Endothelial cell of umbilical vein (primary cell): ENCODE data around the gene MGST3.

Experiments used
- EZH2 ChIP-seq: IDR thresholded peaks from 2 replicates; pipeline ENCODE4 v1.6.1; 2012; ENCODE audit warnings: borderline replicate concordance, low read depth, mild to moderate bottlenecking, moderate library complexity, low read length, inconsistent platforms; ENCODE audit not compliant: severe bottlenecking
- FOS ChIP-seq: IDR thresholded peaks from 2 replicates; pipeline ENCODE4 v1.6.1; 2011; ENCODE audit warnings: mild to moderate bottlenecking, low read length, moderate library complexity, borderline replicate concordance; ENCODE audit not compliant: insufficient read depth
- GATA2 ChIP-seq: IDR thresholded peaks from 2 replicates; pipeline ENCODE4 v1.7.0; 2011; ENCODE audit warnings: low read depth, mild to moderate bottlenecking, moderate library complexity, mixed read lengths, low read length; ENCODE audit not compliant: insufficient read length, insufficient read depth
- JUN ChIP-seq: IDR thresholded peaks from 2 replicates; pipeline ENCODE4 v1.6.1; 2011; ENCODE audit warnings: borderline replicate concordance, low read depth; ENCODE audit not compliant: insufficient read length, insufficient read depth
- MYC ChIP-seq: IDR thresholded peaks from one replicate; pipeline ENCODE4 v1.6.1; 2011; ENCODE audit warnings: mild to moderate bottlenecking, low read depth, low read length
- POLR2A ChIP-seq: IDR thresholded peaks from 2 replicates; pipeline ENCODE4 v1.6.1; 2012; ENCODE audit warnings: low read depth, mild to moderate bottlenecking, control low read depth, low read length
- POLR2AphosphoS5 ChIP-seq: IDR thresholded peaks from 2 replicates; pipeline ENCODE4 v1.6.1; 2012; ENCODE audit warnings: low read depth, mild to moderate bottlenecking, control low read depth, low read length, moderate library complexity; ENCODE audit not compliant: insufficient read depth
- TF ChIP-seq, protein P1 (sequence below), 2 donors: IDR thresholded peaks; 1 replicate in 1 of 2; 2 replicates in 1 of 2; pipeline ENCODE4 v1.5.1; 2011; ENCODE audit warnings: low read length in 2 of 2, mild to moderate bottlenecking in 2 of 2, moderate library complexity in 2 of 2, control low read depth in 1 of 2, inconsistent platforms in 1 of 2, low read depth in 1 of 2; ENCODE audit not compliant: insufficient read depth in 1 of 2; ENCODE audit errors: extremely low read depth in 1 of 2
- TF ChIP-seq, protein P2 (sequence below): IDR thresholded peaks from 2 replicates; pipeline ENCODE4 v1.6.1; 2011; ENCODE audit not compliant: insufficient read depth, insufficient read length

DNA sequence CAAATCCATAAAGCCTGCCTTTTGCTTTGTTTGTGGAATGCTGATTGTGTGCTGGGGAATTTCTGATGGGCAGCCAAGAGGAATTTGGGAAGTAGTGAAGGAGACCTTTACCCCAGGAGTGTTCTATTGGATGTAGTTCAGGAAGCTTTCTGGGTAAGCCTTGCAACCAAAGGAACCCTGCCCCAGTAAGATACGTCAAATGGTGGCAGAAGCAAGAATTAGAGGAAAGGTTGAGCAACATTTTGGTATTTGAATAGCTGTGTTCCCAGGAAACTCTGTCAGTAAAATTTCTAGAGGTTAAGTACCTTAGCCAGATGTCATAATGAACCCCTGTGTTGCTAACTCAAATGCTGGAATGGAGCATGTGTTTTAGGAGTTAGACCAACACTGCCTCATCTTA is 6.4 kb downstream of the MGST3 start:
- TF ChIP-seq, protein P1, sequence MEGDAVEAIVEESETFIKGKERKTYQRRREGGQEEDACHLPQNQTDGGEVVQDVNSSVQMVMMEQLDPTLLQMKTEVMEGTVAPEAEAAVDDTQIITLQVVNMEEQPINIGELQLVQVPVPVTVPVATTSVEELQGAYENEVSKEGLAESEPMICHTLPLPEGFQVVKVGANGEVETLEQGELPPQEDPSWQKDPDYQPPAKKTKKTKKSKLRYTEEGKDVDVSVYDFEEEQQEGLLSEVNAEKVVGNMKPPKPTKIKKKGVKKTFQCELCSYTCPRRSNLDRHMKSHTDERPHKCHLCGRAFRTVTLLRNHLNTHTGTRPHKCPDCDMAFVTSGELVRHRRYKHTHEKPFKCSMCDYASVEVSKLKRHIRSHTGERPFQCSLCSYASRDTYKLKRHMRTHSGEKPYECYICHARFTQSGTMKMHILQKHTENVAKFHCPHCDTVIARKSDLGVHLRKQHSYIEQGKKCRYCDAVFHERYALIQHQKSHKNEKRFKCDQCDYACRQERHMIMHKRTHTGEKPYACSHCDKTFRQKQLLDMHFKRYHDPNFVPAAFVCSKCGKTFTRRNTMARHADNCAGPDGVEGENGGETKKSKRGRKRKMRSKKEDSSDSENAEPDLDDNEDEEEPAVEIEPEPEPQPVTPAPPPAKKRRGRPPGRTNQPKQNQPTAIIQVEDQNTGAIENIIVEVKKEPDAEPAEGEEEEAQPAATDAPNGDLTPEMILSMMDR (IDR thresholded peaks at IDR 0.05; ENCODE audit: extremely low read depth in 1 of 2, insufficient read depth in 1 of 2, low read depth in 1 of 2, low read length in 2 of 2), result no peak
- TF ChIP-seq POLR2A (no peak), EZH2 (no peak), POLR2AphosphoS5 (peak; percentile 27), FOS (no peak), JUN (no peak), MYC (no peak), GATA2 (no peak)
- TF ChIP-seq, protein P2, sequence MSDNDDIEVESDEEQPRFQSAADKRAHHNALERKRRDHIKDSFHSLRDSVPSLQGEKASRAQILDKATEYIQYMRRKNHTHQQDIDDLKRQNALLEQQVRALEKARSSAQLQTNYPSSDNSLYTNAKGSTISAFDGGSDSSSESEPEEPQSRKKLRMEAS, result no peak
